HepG2 (cell line): ENCODE results near the gene CENPM. TPM values are rescaled to one million over a fixed set of nuclear protein-coding genes. Genes with fewer than 3 reads are reported as not detected.

Experiments used
- ATAC-seq: fragments of 200-7000 bp; cut with Tn5 transposase; 3 replicates; pipeline ENCODE4 v1.9.1; 2020; ENCODE audit warnings: mild to moderate bottlenecking, moderate library complexity
- BruUV-seq: library from RNA; stranded (reverse); fragments of 400-500 nt; replicated peaks from 2 replicates; lab custom pipeline; 2021; lab: Mats Ljungman, UMichigan
- CTCF ChIA-PET: fragments of 300-600 bp; formaldehyde crosslinking; extraction: SDS; loops from one replicate; lab custom pipeline; 2021; ENCODE audit warnings: low total read pairs, inconsistent platforms, low intra/inter-chr PET ratio; lab: Yijun Ruan, JAX
- POLR2A ChIA-PET: fragments of 350-600 bp; sonication (Branson Sonifier 250); formaldehyde crosslinking; loops from one replicate; lab custom pipeline; 2020; ENCODE audit warnings: antibody characterized with exemption, inconsistent platforms; lab: Yijun Ruan, JAX
- DNase-seq: peaks from one replicate; pipeline ENCODE4 v3.0.0-alpha.2; 2015; ENCODE audit warnings: low spot score
- FAIRE-seq: peaks from 3 replicates; lab custom pipeline; 2011; peaks lifted over from hg19 to GRCh38; lab: Jason Lieb, UNC
- H2AFZ ChIP-seq: one replicate; pipeline ENCODE4 v1.6.1; 2011; ENCODE audit warnings: low read length, inconsistent platforms
- H3K27ac ChIP-seq: fragments of 300-600 bp; 3 replicates; pipeline ENCODE4 v1.8.0; 2011; ENCODE audit warnings: mixed run types, mild to moderate bottlenecking, mixed read lengths, low read length, inconsistent platforms; ENCODE audit not compliant: insufficient read depth; ENCODE audit errors: extremely low read length
- H3K27me3 ChIP-seq, 2 experiments: fragments of 200-600 bp in 1 of 2; 2 replicates in 1 of 2; 3 replicates in 1 of 2; pipeline versions ENCODE4 v1.6.0 to v1.8.0; 2011; ENCODE audit warnings: low read length in 2 of 2, mild to moderate bottlenecking in 2 of 2, moderate library complexity in 2 of 2, inconsistent platforms in 1 of 2; ENCODE audit not compliant: insufficient read depth in 2 of 2, control insufficient read depth in 1 of 2
- H3K36me3 ChIP-seq, 2 experiments: fragments of 200-600 bp in 1 of 2; replicated peaks in 1 of 2; 2 replicates in 1 of 2; 3 replicates in 1 of 2; pipeline versions ENCODE4 v1.5.1 to v1.8.0; 2011; ENCODE audit warnings: low read length in 2 of 2, inconsistent platforms in 1 of 2; ENCODE audit not compliant: insufficient read depth in 2 of 2, control insufficient read depth in 1 of 2
- H3K4me1 ChIP-seq: 2 replicates; pipeline ENCODE4 v1.5.1; 2012; ENCODE audit warnings: low read length, inconsistent platforms; ENCODE audit not compliant: insufficient read depth
- H3K4me2 ChIP-seq: 2 replicates; pipeline ENCODE4 v1.6.0; 2011; ENCODE audit warnings: low read depth, low read length, inconsistent platforms
- H3K4me3 ChIP-seq, 3 experiments: fragments of 200-600 bp in 1 of 3; sonication (generic), shearing (Covaris generic) in 1 of 3; replicated peaks in 1 of 3; 2 replicates each; pipeline ENCODE4 v1.5.1; 2011 to 2016; ENCODE audit warnings: low read length in 3 of 3, inconsistent platforms in 2 of 3, low read depth in 2 of 3, mild to moderate bottlenecking in 2 of 3, control low read depth in 1 of 3, mixed read lengths in 1 of 3; ENCODE audit not compliant: insufficient read depth in 1 of 3
- H3K79me2 ChIP-seq: one replicate; pipeline ENCODE4 v1.6.1; 2011; ENCODE audit warnings: low read length, inconsistent platforms; ENCODE audit not compliant: insufficient read depth
- H3K9ac ChIP-seq: 2 replicates; pipeline ENCODE4 v1.6.0; 2011; ENCODE audit warnings: mild to moderate bottlenecking, low read depth, low read length, inconsistent platforms; ENCODE audit not compliant: insufficient read depth
- H3K9me3 ChIP-seq: 2 replicates; pipeline ENCODE4 v1.5.1; 2012; ENCODE audit warnings: mild to moderate bottlenecking, low read length
- H4K20me1 ChIP-seq: 2 replicates; pipeline ENCODE4 v1.6.0; 2011; ENCODE audit warnings: inconsistent platforms, mild to moderate bottlenecking, low read length, moderate library complexity; ENCODE audit not compliant: insufficient read depth
- AGO1 ChIP-seq: fragments of 200-400 bp; formaldehyde crosslinking; IDR thresholded peaks from 2 replicates; pipeline ENCODE4 v1.6.1; 2017; ENCODE audit warnings: mild to moderate bottlenecking, low read depth, low read length, moderate library complexity; ENCODE audit not compliant: poor library complexity, severe bottlenecking
- CEBPB ChIP-seq: IDR thresholded peaks from 2 replicates; pipeline ENCODE4 v1.6.1; 2011; ENCODE audit warnings: low read depth, low read length, improper control_type of control experiment, borderline replicate concordance
- EED ChIP-seq: sonication (generic); formaldehyde crosslinking; IDR thresholded peaks from 2 replicates; pipeline ENCODE4 v1.5.0; 2020; ENCODE audit warnings: mild to moderate bottlenecking, missing genetic modification reagents
- IKZF4 ChIP-seq: sonication (generic); formaldehyde crosslinking; IDR thresholded peaks from 2 replicates; pipeline ENCODE4 v1.5.1; 2020; ENCODE audit warnings: borderline replicate concordance, mild to moderate bottlenecking, low read depth, missing genetic modification reagents; ENCODE audit errors: not compliant biosample characterization
- ISX ChIP-seq: sonication (generic); formaldehyde crosslinking; conservative IDR thresholded peaks from 2 replicates; pipeline ENCODE4 v1.5.0; 2020; ENCODE audit warnings: missing genetic modification reagents
- TERF1 ChIP-seq: sonication (generic); formaldehyde crosslinking; IDR thresholded peaks from 2 replicates; pipeline ENCODE4 v1.8.0; 2022; ENCODE audit warnings: mild to moderate bottlenecking, missing genetic modification reagents, moderate library complexity
- ZNF282 ChIP-seq: fragments of 450-650 bp; IDR thresholded peaks from 2 replicates; pipeline ENCODE4 v1.6.1; 2018; ENCODE audit not compliant: partially characterized antibody
- WGBS: methylation state at CpG from one replicate; pipeline ENCODE4 v1.1.6; 2017; ENCODE audit warnings: low lambda C conversion rate; 5-methylcytosine and 5-hydroxymethylcytosine counted together
- in situ Hi-C: cut with HindIII; loops from 2 replicates; pipeline ENCODE4 v1.10.0; 2017; ENCODE audit warnings: low pct_unique_long_range_greater_than_20kb; ENCODE audit not compliant: extremely low pct_ligation_motif_present
- intact Hi-C: fragments of 100-400 bp; cut with micrococcal nuclease; formaldehyde crosslinking; loops from one replicate; pipeline ENCODE4 v1.10.0; 2022; ENCODE audit not compliant: unreplicated experiment
- polyA plus RNA-seq, 8 experiments: library from polyadenylated mRNA; depleted of rRNA in 3 of 8; stranded (reverse) in 7 of 8; unstranded in 1 of 8; fragments of >200 nt; fragmentation: Illumina TruSeq in 4 of 8; extraction: Trizol in 4 of 8; gene quantifications; 2 replicates each; pipeline versions ENCODE4 v1.2.1 to v1.2.3, GENCODE V29; 2011 to 2016; ENCODE audit warnings: low read depth in 4 of 8, missing spikeins in 1 of 8, mixed read lengths in 1 of 8; ENCODE audit not compliant: insufficient read depth in 1 of 8
- total RNA-seq, 5 experiments: library from RNA; depleted of rRNA; stranded (reverse); fragments of >200 nt; fragmentation: Illumina TruSeq; extraction: Trizol; gene quantifications; 2 replicates each; pipeline ENCODE4 v1.2.3, GENCODE V29; 2016; ENCODE audit warnings: low read depth in 1 of 5
- TF ChIP-seq, protein P1 (sequence below): sonication (generic); formaldehyde crosslinking; IDR thresholded peaks from 2 replicates; pipeline ENCODE4 v1.4.0; 2020; ENCODE audit warnings: missing genetic modification reagents
- TF ChIP-seq, protein P2 (sequence below): sonication (generic); formaldehyde crosslinking; IDR thresholded peaks from 2 replicates; pipeline ENCODE4 v1.4.0; 2020; ENCODE audit warnings: mild to moderate bottlenecking, missing genetic modification reagents
- TF ChIP-seq, protein P3 (sequence below): sonication (generic); formaldehyde crosslinking; IDR thresholded peaks from 2 replicates; pipeline ENCODE4 v1.4.0; 2020; ENCODE audit warnings: mild to moderate bottlenecking, missing genetic modification reagents
- TF ChIP-seq, protein P4 (sequence below): sonication (generic); formaldehyde crosslinking; IDR thresholded peaks from 2 replicates; pipeline ENCODE4 v1.4.0; 2020; ENCODE audit warnings: missing genetic modification reagents

The CENPM gene
- total and polyA plus RNA-seq, 2 of the 13 experiments (the other 11 are each of a cell fraction or from before 2014, with no cell fraction given): 11.2 to 37.3 TPM

DNA sequence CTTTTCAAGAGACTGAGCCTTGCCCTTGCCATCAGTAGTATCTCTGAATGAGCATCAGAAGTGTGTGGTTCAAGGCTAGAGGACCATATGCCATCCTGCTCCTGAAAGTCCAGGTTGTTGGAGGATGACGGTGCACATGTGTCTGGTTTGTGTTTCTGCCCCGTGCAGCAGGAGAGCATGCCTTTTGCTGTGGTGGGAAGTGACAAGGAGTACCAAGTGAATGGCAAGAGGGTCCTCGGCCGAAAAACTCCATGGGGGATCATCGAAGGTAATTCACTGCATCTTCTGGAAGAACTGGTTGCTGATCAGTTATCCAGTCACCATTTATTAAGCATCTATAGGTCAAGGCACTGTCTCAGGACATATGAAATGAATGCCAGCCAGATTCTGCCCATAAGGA is 45.5 kb upstream of the CENPM start:
- TF ChIP-seq, protein P1, sequence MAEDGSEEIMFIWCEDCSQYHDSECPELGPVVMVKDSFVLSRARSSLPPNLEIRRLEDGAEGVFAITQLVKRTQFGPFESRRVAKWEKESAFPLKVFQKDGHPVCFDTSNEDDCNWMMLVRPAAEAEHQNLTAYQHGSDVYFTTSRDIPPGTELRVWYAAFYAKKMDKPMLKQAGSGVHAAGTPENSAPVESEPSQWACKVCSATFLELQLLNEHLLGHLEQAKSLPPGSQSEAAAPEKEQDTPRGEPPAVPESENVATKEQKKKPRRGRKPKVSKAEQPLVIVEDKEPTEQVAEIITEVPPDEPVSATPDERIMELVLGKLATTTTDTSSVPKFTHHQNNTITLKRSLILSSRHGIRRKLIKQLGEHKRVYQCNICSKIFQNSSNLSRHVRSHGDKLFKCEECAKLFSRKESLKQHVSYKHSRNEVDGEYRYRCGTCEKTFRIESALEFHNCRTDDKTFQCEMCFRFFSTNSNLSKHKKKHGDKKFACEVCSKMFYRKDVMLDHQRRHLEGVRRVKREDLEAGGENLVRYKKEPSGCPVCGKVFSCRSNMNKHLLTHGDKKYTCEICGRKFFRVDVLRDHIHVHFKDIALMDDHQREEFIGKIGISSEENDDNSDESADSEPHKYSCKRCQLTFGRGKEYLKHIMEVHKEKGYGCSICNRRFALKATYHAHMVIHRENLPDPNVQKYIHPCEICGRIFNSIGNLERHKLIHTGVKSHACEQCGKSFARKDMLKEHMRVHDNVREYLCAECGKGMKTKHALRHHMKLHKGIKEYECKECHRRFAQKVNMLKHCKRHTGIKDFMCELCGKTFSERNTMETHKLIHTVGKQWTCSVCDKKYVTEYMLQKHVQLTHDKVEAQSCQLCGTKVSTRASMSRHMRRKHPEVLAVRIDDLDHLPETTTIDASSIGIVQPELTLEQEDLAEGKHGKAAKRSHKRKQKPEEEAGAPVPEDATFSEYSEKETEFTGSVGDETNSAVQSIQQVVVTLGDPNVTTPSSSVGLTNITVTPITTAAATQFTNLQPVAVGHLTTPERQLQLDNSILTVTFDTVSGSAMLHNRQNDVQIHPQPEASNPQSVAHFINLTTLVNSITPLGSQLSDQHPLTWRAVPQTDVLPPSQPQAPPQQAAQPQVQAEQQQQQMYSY: no peak
- TF ChIP-seq ISX (CRISPR knock-in tag) (no peak), IKZF4 (CRISPR knock-in tag) (no peak), CEBPB (no peak), EED (no peak), TERF1 (CRISPR knock-in tag) (no peak), AGO1 (no peak), ZNF282 (no peak)
- TF ChIP-seq, protein P2, sequence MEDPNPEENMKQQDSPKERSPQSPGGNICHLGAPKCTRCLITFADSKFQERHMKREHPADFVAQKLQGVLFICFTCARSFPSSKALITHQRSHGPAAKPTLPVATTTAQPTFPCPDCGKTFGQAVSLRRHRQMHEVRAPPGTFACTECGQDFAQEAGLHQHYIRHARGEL (CRISPR knock-in tag): no peak
- TF ChIP-seq, protein P3, sequence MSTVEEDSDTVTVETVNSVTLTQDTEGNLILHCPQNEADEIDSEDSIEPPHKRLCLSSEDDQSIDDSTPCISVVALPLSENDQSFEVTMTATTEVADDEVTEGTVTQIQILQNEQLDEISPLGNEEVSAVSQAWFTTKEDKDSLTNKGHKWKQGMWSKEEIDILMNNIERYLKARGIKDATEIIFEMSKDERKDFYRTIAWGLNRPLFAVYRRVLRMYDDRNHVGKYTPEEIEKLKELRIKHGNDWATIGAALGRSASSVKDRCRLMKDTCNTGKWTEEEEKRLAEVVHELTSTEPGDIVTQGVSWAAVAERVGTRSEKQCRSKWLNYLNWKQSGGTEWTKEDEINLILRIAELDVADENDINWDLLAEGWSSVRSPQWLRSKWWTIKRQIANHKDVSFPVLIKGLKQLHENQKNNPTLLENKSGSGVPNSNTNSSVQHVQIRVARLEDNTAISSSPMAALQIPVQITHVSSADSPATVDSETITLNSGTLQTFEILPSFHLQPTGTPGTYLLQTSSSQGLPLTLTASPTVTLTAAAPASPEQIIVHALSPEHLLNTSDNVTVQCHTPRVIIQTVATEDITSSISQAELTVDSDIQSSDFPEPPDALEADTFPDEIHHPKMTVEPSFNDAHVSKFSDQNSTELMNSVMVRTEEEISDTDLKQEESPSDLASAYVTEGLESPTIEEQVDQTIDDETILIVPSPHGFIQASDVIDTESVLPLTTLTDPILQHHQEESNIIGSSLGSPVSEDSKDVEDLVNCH: no peak
- TF ChIP-seq, protein P4, sequence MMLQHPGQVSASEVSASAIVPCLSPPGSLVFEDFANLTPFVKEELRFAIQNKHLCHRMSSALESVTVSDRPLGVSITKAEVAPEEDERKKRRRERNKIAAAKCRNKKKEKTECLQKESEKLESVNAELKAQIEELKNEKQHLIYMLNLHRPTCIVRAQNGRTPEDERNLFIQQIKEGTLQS (CRISPR knock-in tag): no peak
- DNase-seq (no peak), FAIRE-seq (no peak), ATAC-seq (no peak)
- in situ Hi-C loops: no loop called here
- CTCF ChIA-PET: no interaction called here
- Histone ChIP-seq H4K20me1 (no peaks in the 10 kb centered on the region), H3K4me2 (no peak overlapping the region), H3K4me3 (no peak overlapping the region), H3K9me3 (no peaks in the 10 kb centered on the region), H3K4me1 (no peaks in the 10 kb centered on the region), H3K9ac (no peak overlapping the region), H2AFZ (no peak overlapping the region), H3K36me3 (no peaks in the 10 kb centered on the region), H3K79me2 (no peaks in the 10 kb centered on the region), H3K27me3 (peaks cover 2 to 37% of the 10 kb centered on the region in 2 experiments; a peak in 4 of 5 replicates), H3K27ac (no peak overlapping the region)
- 35% methylated on average over 5 of the region's 5 CpGs for WGBS
- POLR2A ChIA-PET: no interaction called here
- intact Hi-C loops: no loop called here
- no TSS peak for BruUV-seq
